NCI-H146 treated with DMSO at 0.1 percent for 48 hours (cell line): ENCODE data around the gene DNAH3.
"Not testable (repeated sequence)": the region's sequence is repeated elsewhere in the genome, so short reads cannot be mapped to it uniquely, and the experiment has no call there.

Experiments used
- DNase-seq: peaks from one replicate; lab custom pipeline; 2025; ENCODE audit not compliant: unreplicated experiment; lab: John Stamatoyannopoulos, UW

DNAH3 gene

DNA sequence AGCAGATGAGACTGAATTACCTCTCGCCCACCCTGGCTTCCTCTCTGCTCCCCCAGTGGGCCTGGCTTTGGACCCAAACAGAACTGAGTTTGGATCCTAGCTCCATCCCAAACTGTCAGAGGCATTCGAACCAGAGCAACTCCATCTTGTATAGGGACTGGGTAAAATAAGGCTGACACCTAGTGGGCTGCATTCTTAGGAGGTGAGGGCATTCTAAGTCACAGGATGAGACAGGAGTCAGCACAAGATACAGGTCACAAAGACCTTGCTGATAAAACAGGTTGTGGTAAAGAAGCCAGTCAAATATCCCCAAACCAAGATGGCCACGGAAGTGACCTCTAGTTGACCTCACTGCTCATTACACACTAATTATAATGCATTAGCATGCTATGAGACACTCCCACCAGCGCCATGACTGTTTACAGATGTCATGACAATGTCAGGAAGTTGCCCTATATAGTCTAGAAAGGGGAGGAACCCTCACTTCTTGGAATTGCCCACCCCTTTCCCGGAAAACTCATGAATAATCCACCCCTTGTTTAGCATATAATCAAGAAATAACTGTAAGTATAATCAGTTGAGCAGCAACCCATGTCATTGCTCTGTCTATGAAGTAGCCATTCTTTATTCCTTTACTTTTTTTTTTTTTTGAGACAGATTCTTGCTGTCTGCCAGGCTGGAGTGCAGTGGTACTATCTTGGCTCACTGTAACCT is 205.6 kb downstream of the DNAH3 start:
- DNase-seq: no peak

DNA sequence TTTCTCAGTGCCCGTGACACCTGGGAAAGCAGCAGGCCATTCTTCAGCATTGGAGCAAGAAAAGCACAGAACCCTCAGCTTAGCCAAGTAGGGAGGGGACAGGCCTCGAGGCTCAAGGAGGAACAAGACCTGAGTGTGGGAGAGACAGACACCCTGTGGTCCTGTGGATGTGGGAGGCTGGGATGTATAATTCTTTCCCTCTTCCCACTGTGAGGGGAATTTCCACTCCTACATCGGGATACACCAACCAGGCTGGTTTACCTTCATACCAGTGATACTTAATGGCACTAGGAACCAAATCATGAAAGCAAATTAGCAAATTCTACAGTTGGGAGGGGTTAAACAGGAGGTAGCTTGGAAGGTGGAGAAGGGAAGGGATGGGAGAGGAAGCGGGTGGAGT is 208.4 kb downstream of the DNAH3 start:
- no peak for DNase-seq

DNA sequence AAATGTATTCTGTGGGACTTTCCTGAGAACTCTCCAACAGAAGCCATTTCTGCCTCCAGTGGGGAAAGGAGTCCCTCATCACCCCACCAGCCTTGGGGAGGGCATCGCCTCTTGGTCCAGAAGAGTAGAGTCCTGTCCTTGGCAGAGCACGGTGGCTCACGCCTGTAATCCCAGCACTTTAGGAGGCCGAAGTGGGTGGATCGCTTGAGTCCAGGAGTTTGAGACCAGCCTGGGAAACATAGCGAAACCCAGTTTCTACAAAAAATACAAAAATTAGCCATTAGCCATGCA is 209.1 kb downstream of the DNAH3 start:
- no peak for DNase-seq

DNA sequence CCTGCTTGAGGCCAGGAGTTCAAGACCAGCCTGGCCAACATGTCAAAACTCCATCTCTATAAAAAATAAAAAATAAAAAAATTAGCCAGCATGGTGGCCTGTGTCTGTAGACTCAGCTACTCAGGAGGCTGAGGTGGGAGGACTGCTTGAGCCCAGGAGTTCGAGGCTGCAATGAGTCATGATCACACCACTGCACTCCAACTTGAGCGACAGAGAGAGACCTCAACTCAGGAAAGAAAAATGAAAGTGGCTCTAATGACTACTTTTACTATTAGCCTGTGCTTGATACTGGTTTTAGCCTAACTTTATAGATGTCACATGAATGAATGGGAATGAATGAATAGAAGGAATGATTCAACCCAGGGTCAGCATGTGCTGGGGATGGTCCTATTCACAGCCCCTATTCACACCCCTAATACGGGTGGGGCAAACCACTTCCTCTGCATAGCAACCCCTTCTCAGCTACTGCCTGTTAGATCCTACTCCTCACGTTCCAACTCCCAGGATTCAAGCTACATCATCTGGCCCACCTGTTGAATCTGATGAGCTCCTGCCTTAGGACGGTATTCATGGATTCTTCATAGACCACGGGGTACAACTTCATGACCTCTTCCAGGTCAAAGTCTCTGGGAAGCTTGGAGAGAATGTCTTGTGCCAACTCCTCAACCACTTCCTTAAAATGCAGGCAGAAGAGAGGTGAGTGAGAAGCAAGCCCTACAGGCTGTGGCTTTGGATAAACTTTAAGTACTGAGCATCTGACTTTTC is 209.6 kb downstream of the DNAH3 start:
- DNase-seq: no peak

DNA sequence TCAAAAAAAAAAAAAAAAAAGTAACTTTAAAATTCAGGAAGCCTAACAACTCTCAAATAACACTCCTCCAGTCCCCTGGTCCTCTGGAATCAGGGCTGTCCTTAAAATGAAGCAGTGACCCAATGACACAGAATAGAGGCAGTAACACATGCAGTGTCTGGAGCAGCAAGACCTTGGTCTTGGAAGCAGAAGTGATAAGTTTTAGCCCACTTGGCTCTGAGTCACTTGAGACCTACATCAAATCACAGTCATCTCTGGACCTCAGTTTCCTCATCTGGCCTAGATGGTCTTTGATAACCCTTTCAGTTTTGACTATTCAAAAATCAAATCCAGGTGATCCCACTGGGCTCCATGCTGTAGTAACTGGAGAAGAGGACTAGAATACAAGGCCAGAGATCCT is 211.0 kb downstream of the DNAH3 start:
- DNase-seq: no peak

DNA sequence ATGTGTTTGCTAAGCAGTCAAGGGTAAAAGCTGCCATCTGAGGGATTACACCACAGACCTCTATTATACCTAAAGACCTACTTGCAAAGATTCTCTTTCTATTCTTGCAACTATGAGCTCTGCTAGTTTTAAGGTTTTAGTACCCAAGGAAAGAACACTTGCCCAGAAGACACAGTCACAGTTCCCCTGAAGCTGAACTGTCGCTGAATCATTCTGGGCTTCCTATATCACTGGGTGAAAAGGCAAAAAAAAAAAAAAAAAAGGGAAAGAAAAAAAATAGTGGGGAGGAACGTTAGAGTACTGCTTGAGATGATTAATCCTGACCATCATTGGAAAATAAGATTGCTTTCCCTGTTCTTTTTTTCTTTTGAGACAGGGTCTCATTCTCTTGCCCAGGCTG is 212.2 kb downstream of the DNAH3 start:
- no peak for DNase-seq

DNA sequence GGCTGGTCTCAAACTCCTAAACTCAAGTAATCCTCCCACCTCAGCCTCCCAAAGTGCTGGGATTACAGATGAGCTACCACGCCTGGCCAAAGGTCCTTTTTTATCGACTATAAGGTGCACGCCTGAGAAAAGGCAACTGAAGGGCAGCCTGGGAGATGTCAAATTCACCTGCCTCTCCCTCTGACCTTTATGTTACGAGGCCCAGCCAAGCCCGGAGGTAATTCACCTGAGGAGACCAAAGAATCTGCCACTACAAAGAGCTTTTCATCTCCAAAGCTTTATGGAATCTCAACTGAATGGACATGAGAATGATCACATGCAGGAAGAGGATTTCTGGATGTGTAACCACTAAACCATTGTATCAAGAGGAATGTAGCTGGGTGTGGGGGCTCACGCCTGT is 212.9 kb downstream of the DNAH3 start:
- DNase-seq: no peak

DNA sequence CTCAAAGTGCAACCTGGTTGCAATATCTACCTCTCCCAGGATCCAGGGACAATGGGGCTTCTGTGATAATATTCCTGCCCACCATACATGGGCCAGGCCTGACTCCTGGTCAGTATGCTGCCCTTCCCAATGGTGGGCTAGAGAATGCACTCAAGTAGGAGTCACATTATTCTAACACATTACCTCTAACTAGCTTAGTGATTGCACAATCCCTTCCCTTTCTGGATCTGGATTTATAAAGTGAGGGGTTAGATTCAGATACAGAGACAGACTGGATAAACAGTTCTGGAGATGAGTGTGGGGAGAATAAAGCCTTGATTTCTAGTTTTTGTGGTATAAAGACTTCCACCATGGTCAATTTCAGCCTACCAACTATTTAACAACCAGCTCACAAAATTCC is 217.1 kb downstream of the DNAH3 start:
- no peak for DNase-seq

DNA sequence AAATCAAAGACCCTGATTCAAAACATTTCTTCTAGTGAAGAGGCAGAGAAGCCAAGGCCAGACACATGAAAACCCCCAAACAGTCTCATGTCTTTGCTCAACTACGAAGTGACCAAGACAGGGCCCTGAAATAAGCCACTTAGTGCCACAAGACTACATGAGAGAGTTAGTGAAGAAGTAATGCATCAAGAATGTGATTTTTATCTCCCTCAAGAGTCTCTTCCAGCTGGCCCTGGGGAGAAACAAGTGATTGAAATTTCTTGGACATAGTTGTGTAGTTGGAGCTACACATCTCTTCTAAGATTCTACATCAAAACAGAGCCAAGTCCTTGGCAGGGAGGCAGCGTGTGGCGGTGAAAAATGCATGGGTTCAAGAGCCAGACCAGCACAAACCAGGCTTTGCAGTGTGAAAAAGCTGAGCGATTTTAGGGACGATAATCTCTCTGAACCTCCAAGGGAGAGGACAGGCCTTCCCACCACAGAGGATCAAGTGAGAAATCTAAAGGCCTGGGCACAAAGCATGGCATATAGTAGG is 219.5 kb downstream of the DNAH3 start:
- DNase-seq: no peak

DNA sequence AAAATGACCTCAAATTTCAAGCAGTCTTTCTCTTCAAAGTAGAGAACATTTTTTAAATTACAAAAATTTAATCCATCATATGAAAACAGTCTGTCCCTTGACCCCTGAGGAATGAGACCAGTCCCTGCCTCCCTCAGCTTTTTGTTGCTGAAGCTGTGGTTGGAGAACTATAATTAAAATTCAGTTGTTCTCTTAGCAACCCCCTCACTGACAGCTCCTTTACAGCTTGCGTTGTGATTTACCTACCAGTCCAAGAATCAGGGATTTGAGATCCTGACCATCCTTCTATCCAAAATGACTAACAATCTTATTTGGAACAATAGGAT is 220.3 kb downstream of the DNAH3 start:
- DNase-seq: no peak

DNA sequence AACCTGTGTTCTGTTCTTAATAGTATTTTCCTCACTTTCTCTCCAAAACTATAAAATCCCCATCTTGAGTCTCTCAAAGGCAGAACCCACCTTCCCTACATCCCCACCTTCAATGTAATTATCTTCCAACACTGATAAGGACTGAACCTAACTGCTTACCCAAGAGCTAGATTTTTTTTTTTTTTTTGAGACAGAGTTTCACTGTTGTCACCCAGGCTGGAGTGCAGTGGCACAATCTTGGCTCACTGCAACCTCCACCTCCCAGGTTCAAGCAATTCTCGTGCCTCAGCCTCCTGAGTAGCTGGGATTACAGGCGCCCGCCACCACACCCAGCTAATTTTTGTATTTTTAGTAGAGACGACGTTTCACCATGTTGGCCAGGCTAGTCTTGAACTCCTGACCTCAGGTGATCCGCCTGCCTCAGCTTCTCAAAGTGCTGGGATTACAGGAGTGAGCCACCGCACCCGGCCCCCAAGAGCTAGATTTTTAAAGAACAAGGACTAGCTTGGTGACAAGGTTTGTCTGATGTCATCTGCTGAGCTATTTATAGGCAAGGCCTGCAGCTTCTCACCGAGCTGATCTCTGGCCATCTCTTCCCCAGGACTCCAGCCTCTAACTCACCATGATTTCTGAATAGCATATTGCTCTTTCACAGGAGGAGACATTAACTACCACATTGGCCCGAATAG is 220.8 kb downstream of the DNAH3 start:
- DNase-seq: not testable (repeated sequence)

DNA sequence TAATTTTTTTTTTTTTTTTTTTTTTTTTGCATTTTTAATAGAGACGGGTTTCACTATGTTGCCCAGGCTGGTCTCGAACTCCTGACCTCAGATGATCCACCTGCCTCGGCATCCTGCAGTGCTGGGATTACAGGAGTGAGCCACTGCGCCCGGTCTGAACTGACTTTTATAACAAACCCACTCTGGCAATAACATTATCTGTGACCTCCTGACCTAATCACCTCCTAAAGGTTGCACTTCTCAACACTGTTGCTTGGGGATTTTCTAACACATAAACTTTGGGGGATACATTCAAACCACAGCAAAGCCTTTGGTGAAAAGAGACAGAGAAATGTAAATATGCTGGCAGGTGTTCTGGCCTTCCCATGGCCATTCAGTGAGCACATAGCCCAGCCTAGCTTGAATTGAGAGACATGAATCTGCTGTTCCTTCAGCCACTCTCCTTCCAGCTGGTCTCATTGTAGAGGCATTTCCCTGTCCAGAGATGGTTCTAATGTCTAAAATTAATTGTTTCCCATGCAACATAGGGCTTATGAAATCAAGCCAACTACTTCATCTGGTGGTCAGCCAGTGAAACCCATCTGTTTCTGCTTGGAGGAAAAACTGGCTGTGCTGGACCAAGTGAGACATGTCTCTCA is 221.8 kb downstream of the DNAH3 start:
- no peak for DNase-seq

DNA sequence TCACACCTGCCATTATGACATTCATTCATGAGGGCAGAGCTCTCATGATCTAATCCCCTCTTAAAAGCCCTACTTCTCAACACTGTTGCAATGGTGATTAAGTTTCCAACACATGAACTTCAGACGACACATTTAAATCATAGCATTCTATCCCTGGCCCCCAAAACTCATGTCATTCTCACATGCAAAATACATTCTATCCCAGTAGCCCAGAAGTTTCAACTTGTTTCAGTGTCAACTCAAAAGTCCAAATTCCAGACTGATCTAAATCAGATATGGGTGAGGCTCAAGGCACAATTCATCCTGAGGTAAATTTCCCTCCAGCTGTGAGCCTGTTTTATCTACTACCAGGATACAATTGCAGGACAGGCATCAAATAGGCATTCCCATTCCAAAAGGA is 224.9 kb downstream of the DNAH3 start:
- no peak for DNase-seq

DNA sequence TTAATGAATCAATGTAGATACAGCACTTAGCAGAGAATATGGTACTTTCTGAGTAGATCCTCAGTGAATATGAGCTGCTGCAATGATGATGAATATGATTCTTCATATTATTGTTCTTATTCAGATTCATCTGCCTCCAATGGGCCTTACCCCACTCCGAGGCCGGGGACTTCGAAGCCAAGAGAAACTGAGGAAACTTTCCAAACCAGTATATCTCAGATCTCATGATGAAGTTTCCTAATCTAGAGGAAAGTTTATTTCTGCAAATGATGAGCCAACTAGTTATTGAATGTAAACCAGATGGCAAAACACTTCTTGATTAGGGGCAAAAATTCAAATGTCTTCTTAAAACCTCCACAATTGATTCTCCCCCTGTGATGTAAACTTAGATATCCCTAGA is 226.8 kb downstream of the DNAH3 start:
- no peak for DNase-seq

DNA sequence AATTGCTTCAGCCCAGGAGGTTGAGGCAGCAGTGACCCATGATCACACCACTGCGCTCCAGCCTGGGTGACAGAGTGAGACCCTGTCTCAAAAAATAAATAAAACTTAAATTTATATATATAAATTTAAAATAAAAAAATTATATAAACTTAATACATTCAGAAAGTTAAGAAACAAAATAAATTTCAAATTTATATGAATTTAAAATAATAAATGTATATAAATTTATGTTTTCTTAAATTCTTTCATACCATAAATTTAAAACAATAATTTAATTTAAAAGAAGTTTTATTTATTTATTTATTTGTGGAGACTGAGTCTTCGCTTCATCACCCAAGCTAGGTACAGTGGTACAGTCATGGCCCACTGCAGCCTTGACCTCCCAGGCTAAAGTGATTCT is 229.8 kb downstream of the DNAH3 start:
- no peak for DNase-seq

DNA sequence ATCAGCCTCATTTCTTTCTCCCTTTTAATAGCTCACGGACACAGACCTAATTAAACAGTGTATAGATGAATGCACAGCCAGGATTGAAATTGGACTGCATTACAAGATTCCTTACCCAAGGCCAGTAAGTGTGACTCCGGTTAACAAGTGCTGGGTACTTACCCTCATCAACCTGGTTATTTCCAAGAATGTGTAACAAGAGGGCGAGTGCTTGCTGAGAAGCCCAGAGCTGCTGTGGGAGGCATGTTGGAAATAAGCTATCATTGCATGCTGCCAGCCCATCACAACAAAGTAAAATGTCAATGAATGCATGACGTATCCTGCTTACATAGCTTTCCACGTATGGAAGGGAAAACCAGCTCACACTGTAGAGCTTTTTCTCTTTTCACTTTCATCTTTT is 230.6 kb downstream of the DNAH3 start:
- DNase-seq: no peak

DNA sequence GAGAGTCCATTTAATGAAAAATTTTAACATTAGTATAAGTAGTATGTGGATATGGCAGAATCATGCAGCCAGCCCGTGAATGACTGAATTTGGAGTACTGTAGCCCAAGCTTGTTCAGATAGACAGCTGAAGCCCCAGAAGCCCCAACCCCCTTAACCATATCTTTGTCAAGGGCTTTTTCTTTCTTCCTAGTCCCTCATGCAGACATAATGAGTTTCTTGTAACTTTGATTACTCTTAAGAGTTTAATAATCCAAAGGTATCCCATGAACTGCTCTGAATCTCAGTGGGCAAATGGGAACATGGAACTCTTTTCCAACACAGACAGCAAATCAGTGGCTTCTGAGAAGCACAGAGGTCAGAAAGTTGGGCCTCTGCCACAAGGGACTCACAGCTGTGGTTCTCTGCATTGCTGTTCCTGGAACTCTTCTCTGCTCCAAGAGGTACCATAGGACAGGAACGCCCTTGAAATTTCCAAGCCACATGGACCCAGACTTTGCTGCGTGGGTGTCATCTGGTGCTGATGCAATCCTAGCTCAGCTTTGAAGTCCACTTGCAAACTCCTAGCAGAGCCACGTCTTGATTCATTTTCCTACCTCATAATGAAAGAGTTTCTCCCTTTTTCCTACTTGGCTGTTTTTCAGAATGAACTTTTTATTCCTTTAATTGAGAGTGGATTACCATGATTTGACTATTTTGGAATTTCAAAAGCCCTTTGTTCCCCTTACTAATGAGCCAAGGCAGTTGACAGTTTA is 232.0 kb downstream of the DNAH3 start:
- no peak for DNase-seq

DNA sequence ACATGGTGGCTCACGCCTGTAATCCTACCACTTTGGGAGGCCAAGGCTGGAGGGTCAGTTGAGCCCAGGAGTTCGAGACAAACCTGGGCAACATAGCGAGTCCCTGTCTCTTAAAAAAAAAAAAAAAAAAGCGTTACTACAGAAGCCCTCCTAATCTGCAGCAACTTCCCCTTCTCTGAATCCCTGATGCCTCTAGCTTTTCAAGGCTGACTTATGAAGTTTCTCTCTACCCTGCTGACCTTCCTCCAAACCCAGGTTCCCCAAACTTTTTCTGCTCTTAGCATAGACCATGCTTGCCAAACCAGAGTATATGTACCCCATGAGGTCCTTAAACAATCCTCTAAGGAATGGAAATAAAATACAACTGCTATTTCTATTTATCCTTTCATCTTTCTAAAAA is 233.7 kb downstream of the DNAH3 start:
- no peak for DNase-seq

DNA sequence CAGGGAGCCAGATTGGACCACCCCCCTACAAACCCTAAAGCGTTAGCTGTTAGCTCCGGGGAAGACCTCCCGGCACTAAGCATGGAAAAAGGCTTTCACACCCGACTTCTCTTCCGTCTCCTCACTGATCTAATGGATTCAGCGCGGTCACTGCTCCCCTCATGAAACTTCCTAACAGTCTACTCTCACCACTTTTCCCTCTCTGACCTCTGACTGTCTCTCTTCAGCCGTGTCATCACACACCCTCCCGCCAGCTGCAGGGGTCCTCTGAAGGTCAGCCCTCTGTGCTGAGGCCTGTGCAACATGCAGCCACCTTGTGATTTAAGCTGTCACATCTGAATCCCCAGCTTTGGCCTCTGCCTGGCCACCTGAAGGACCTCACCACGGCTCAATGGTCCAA is 234.4 kb downstream of the DNAH3 start:
- DNase-seq: no peak

DNA sequence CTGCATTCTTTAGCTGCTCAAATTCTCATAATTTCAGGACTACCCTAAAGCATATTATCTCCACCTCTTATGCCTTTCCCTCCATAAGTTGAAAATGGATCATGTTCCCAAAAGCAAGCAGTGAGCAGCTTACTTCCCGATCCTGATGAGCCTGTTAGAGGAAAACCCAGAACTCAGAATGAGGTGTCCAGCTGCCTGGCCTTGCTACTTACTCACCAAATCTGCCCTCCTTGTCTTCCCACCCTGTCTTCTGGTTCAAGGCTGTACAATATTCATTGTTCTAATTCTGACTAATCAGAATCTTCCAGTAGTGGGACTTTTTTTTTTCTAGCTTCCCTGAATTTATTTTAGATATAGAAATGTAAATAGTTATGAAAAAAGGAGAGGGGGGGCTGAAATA is 239.3 kb downstream of the DNAH3 start:
- no peak for DNase-seq

DNA sequence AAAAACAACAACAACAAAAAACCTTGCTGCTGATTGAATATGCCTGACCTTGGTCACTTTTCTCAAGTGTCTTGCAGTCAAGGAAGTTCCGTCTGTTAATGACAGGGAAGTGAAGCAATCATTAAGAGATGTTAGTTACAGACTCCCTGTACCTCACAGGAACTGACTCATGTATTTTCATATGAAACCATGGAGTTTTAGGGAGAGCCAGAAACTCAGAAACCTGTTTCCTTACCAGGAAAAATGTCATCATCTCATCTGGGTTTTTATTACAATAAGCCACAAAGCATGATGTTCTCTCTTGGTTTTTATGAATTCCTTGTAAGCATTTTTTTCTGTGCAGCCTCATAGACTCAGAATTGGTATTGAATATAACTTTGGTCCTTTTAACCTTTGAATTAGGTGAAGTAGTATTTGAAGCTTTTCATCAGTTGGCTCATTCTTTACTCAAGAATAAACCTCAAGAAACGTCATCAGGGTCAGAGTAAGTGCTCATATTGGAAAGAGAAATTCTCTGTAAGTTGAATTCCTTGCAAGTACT is 239.8 kb downstream of the DNAH3 start:
- no peak for DNase-seq
